HG02623 (cell line): ENCODE data around the gene POU2F2.

Experiments used
- ATAC-seq: cut with Tn5 transposase; IDR thresholded peaks from one replicate; pipeline ENCODE4 v1.9.1; 2021; ENCODE audit warnings: moderate library complexity; ENCODE audit not compliant: unreplicated experiment

The POU2F2 gene

DNA sequence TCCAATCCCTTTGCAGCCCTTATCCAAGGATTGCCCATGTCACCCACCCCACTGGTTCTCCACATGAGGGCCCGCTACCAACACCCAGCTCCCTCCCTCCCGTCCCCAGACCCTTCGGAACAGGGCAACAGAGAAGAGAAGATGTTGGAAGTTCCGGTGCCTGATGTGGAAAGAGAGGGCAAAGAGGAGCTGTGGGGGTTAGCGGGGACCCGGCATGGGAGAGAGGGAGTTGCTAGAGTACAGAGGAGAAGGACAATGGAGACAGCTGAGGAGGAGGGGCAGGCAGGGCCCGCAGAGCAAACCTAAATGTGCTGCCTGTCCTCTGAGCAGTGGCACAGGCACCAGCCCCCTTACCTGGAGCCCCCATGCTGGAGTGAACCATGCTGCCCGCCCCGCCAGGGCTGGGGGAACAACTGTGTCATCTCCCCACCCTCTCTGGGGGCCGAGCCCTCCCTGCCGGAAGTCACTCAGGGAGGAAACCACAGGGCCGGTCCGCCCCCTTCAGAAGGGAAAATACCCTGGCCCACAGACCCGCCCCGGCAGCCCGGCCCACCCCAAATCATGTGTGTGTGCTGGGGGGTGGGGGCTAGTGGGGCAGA is at the start of gene POU2F2:
Gene POU2F2, minus strand, starts transcription at position 417 of the 599 bp plus-strand sequence. Its CDS starts 35 bp downstream, at position 382.
- peak; percentile 39 for ATAC-seq

DNA sequence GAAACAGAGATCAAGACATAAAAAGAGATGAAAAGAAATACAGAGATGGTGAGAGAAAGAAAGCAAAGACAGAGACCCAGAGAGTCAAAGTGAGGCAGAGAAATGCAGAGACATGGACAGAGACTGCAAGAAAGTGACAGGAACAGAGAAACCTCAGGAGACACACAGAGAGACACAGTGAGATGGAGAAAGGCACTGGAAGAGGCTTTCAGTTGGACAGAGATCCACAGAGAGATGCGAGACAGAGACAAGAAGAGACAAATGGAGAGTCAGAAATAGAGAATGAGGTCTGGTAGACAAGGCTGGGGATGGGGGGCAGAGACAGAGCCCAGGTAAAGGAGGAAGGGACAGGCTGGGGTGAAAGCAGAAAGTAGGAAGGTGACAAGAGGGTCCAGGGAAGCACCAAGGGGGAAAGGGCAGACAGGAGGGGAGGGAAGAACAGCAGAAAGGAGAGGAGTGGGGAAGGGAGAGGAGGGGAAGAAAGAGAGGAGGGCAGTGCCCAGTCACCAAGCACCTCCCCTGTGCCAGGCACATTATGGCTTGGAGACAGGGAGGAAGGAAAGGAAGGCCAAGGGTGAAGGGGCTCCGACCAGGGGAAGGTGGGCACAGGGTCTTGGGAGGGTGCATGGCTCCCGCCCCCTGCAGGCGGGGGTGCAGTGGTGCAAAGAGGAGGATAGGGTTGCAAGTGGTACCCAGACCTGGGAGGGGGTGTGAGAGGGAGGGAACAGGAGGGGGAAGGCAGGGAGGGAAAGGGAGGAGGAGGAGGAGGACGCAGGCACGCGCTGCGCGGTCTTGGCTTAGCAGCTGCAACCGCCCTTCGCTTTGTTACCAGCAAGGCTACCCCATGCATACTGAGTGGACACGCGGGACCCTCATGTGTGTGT is 46.8 kb upstream of the POU2F2 start:
- ATAC-seq, result no peak

DNA sequence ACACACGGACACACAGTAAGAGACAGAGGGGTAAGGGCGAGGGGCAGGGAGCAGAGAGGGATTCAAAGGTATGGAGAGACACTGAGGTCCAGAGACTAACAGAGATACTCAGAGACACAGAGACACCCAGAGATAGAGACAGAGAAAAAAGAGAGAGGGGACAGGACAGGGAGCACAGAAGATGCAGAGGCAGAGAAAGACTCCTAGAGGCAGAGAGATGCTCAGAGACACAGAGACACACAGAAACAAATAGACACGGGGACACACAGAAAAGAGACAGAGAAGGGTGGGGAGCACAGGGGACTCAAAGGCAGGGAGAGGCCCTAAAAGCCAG is 45.4 kb upstream of the POU2F2 start:
- ATAC-seq, result no peak

DNA sequence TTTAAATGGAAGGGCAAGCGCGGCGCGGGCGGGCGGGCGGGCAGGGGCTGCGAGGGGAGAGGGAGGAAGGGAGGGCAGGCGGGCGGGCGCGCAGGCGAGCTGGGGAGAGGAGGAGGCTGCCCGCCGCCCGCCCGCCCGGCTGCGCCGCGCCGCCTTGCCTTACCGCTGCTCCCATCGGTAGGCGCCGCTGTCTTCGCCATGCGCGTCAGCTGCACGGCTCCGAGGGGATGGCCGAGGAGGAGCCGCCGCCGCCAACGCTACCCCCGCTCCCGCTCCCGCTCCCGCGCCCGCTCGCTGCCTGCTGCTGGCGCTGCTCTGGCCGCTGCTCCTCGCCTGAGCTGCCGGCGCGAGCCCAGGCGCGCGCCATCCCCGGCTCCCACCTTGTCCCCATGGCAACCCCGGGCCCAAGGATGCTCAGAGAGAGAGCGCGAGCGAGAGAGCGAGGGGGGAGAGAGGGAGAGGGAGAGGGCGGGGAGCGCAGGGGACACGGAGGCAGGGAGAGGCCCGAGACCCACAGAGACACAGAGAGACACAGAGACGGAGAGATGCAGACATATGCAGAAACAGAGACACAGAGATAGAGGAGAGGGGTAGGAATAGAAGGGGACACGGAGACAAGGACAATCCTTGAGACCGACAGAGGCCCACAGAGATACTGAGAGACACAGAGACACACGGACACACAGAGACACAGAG is 44.9 kb upstream of the POU2F2 start:
- no peak for ATAC-seq

DNA sequence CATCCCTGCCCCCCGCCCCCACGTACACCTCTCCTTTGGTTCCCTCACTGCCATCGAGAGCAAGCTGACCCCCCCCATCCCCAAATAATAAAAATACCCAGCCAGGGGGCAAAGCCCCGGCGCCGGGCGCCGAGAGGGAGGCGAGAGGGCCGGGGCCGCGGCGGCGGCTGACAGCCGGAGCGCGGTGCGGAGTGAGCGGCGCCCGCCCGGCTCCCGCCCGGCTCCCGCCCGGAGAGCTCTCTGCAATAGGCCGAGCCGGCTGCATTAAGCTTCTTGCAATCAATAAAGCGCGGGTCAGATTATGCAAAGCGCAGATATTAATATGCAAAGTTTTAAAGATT is 44.4 kb upstream of the POU2F2 start:
- ATAC-seq, result no peak

DNA sequence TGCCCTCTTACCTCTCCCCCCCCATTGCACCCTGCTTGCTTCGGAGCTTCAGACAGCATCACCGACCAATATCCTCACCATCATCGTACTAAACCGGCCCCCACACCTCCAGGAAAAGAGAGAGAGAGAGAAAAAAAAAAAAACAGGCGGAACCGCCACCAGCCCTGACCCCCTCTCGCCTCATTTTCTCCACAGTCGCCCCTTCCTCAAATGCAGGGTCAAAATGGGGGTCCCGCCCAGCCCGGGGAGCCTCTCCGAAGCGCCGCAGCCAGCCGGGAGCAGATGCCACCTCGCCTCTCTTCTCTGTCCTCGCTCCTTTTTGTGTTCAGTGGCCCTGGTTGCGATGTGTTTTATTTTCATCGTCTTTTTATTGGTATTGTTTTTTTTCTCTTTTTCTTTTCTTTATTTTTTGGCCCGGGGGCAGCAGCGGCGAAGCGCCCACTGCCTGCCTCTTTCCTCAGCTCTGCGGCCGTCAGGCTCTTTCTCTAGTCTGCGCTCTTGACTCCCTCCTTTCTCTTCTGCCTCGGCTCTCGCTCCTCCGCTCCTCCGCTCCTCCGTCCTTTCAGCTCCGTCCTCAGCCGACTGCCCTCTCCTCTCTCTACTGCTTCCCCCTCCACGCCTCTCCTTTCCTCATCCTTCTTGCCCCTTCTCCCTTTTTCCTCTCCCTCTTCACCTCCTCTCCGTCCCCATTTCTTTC is 43.9 kb upstream of the POU2F2 start:
- ATAC-seq, result no peak

DNA sequence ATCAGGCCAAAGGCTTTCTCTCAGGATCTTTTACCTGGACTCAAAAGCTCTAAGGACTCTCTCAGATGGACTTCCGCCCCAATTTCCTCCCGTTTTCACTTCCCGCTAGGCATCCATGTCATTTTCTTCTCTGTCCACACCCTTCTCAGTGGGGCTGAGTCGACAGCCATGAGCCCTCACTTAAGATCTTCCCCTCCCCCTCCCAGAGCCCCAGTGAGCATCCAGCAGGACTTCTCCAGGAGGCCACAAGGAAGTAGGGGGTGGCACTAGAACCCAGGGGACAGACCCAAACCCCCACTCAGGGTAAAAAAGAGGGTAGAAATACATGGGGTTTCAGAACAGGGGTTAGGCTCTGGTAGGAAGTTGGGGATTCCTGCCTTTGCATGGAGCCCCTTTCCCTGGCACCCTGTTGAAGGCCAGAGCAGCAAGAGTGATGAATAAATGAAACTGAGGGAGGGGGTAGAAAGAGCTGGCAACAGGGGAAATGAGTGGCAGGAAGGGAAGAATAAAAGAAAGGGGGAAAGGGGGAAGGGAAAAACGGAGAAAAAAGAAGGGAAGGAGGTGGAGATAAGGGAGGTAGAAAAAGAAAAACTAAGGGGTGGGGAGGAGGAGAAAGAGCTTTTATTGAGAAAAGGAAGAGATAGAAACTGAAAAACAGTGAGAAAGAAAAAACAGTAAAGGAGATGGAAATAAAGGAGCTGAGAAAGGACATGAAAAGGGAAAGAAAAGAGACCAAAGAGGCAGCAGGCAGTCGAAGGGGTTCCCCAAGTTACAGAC is 42.9 kb upstream of the POU2F2 start:
- ATAC-seq, result no peak

DNA sequence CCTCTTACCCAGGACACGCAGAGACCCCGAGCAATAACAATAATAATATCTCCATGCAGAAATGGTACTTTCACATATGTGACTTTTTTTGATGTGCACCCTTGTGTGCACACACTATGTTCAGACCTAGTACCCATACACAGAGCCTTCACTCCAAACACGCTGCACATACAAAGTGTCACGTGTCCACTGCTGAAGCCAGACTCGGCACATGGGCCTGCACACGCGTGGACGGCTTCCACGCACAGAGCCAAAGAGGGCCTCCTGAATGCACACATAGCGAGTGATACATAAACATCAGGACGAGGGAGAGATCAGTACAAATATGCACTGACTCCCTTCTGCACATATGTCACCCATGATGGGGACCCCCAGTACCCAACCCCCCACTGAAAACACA is 41.9 kb upstream of the POU2F2 start:
- ATAC-seq, result no peak

DNA sequence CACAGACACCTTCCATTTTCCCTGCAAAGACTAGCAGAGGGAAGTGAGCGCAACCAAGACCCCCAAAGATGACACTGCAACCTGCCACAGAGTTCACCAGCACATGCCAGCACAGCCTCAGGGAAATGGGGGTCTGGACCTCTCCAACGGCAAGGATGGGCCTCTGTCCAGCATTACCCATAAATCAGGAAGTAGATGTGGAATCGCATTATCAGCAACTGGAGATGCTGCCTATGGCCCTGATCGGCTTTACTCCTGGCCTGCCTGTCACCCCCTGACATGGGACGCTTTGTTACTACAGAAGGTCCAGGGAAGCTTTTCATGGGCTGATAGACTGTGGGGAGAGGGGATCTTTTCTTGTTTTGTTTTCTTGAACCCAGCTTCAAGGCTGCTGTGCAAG is 41.4 kb upstream of the POU2F2 start:
- no peak for ATAC-seq

DNA sequence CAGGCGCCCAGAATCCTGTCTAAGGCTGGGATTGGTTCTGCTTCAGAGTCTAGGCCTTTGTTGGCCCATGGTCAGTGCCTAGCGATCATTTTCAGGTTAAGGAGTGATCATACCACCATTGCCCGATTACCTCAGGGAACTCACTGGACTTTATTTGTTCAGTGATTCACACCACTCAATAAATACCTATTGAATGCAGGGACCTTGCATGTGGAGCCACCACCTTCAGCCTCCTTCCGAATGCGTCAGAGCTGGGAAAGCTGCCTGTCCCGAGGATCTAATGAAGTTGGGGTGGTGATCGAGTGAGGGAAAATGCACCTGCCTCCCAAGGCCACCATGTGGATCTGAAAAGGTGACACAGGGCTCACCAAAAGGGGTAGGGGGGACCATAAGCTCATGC is 40.0 kb upstream of the POU2F2 start:
- ATAC-seq, result no peak

DNA sequence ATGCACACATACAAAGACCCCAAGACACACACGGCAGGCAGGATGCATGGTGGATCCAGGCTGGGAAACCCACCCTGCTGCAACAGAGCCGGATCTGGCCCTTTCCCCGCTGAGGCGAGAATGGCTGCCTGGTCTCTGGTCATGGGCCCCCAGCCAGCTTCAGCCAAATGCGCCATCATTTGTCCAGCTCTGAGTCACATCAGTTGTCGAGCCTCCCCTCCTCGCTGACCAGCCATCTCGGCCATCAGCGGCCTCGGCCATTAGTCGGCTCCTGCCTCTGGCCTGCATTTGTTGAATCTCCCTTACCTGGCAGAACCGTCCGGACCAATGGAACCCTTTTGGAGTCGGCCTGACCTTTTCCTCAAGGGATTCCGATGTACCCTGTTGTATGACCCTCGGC is 38.5 kb upstream of the POU2F2 start:
- ATAC-seq, result no peak

DNA sequence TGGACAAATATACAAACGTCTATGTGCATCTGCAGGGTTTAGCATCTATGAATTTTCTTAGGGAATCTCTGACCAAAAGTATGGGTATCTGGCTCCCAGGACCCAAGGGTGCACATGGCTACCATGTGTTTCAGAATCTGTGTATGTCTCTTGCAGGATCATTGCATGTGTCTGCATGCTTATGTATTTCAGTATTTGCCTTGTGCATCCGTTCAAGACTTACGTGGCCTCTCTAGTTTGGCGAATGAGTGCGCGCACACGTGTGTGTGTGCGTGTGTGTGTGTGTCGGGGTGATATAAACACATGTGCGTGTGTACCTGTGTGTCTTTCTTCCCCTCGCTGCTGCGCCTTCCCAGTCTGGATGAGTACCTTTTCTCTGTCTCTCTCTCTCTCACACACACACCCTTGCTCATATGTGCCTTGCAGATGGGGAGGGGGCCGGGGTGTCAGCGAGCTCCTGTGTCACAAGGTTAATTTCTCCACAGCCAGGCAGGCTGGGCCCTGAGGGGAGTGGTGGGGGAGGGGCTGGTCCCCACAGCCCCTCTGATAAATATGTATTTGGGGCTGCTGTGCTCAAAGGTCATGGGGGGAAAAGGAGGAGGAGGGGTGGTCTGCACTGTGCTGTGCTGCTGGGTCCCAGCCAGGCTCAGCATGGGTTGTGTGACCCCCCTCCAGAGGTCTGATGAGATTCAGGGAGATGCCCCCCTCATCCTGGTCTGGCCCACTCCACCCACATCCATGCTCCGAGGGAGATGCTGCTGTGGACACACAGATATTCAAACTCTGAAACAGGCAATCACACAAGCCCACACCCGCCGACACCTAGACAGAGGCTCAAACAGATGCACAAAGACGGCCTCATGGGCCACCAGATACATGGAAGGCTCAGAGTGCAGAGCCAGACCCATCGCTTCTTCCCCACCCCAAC is 37.5 kb upstream of the POU2F2 start:
- ATAC-seq, result no peak

DNA sequence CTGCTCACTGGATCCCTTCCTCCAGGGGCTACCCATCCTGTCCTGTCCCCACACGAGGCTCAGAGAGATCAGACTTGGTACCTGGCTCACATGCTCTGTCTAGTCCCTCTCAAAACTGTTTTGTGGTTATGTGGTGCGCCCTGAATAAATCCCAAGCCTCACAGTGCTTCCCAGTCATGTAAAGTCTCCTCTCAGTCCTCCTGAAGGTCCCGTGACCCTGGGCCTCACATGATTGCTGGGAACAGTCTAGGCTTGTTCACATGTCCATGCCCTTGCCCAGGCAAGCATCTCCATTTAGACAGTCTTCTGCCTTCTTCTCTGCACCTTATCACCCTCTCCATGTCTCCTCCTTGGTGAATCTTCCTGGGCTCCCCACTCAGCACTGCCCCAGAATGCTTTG is 36.0 kb upstream of the POU2F2 start:
- ATAC-seq, result no peak

DNA sequence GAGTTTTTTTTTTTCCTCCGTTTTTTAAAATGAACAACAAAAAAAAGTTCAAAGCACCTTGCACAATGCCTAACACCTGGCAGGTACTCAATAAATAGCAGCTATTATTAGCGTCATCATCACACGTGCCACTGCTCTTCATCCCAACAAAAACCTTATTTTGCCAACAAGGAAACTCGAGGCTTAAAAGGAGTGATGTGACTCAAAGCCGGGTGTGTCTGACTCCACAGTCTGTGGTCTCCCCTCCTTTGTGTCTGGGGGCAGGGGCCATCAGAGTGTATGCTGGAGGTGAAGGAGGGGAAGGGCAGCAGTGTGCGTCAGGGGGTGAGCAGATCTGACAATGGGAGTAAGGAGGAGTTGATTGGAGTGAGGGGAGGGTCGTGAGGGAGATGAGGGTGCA is 34.1 kb upstream of the POU2F2 start:
- no peak for ATAC-seq

DNA sequence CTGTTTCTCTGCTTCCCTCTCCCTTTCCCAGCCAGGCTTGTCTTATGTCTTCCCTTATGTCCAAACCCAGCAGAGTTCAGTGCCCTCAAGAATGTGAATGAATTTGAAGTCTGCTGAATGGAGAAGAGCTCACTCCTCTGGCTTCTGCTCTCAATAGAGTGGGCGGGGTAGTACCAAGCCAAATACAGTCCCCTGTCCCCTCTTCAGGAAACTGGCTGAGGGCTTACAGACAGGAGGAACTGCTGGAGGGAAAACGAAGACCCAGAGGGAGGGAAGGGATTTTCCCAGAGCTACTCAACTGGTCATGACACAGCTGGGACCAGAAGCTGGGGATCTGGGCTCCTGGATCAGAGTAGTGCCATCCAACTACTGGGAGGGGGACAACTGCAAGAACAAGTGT is 32.9 kb upstream of the POU2F2 start:
- no peak for ATAC-seq

DNA sequence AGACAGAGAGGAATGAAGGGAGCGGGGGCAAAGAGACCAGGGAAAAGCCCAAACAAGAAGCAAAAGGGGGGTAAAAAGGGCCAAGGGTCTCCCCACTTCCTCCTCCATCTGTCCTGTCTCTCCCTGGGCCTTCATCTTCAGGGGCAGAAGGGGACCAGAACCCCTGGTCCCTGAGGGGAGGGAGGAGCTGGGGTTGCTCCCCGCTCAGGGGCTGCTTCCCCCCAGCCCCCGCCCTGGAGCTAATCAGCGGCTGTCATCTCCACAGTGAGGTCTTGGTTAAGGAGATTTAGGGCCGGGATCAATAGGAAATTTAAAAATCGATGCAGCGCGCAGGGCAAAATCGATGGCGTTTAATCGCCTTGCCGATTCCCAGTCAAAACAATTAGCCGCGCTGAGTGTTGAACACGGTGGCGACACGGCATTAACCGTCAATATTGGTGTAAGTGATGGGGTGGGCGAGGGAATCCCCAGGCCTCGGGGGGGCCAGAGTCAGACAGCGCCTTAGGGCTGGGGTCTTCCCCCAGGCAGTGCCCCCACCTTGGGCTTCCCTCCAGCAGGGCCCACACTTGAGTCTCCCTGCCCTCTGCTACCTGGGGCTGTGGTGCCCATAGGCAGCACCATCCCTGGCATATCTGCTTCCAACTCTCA is 29.5 kb upstream of the POU2F2 start:
- ATAC-seq, result no peak

DNA sequence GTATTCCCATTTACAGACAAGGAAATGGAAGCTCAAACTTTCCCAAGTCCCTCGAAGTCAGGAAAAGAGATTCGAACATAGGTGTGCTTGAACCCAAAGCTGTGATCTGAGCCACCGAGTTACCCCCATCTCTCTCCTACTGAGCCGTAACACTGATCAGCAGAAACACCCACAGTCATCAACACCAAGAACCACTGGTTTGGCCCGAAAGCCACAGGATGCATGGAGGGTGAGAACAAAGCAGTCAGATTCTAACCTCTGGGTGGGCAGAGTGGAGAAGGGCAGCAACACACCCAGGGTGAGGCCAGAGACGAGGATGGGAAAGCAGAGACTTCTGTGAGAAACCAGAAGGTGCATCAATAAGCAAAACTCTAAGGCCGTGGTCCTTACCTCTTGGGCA is 27.7 kb upstream of the POU2F2 start:
- ATAC-seq, result no peak

DNA sequence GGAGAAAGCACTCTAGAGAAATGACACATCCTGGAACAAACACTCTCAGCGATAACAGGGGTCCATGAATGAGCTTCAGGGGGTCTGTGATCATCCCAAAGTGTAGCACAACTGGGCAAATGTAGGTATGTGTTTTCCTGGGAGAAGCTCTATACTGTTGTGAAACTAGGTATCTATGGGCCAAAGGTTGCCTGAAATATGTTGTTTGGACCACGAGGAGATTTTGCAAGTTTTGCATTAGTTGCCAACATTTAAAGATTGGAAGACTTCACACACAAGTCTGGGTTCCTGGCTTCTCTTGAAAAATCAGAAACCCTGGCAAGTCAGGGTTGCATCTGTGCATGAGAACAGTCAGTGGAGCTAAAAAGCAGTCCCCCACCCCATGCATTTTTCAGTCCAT is 26.7 kb upstream of the POU2F2 start:
- no peak for ATAC-seq

DNA sequence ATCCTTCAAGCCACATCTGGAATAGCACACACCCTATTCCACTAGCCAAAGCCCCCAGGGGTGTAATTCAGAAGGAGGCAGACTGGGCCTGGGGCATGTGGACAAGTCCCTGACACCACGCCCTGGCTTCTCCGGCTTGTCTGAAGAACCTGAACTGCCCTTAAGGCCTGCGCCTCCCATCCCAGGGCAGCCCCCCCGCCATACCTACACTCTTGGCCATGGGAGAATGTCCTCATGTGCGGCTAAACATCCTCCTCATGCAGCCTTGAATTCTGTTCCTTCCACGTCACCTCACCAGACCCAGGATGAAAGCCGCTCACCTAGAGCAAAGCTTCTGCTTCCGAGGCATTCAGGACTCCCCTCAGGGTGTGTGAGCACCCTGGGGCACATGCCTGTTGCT is 24.3 kb upstream of the POU2F2 start:
- no peak for ATAC-seq
